Epithelial cell of proximal tubule (primary cell): ENCODE results near the gene PELI2. TPM values are rescaled to one million over a fixed set of nuclear protein-coding genes. Genes with fewer than 3 reads are reported as not detected.

Experiments
- DNase-seq: peaks from one replicate; pipeline ENCODE4 v3.0.0-alpha.2; 2011; ENCODE audit warnings: low read depth
- H3K4me3 ChIP-seq: 2 replicates; pipeline ENCODE4 v1.5.1; 2011; ENCODE audit warnings: low read depth, mild to moderate bottlenecking, low read length
- CTCF ChIP-seq: conservative IDR thresholded peaks from 2 replicates; pipeline ENCODE4 v1.5.1; 2012; ENCODE audit warnings: low read depth, mild to moderate bottlenecking, low read length
- total RNA-seq: library from RNA; depleted of rRNA; stranded (reverse); fragments of >200 nt; gene quantifications from 2 replicates; pipeline ENCODE4 v1.2.3, GENCODE V29; 2015

PELI2 gene
- total RNA-seq, 1 donor from 2014 or later = 6.6 TPM

GRCh38 chr14:56292970-56293369 lies 174.8 kb downstream of the PELI2 start:
- TF ChIP-seq CTCF = no peak
- H3K4me3 ChIP-seq = no peak overlapping the region
- no peak for DNase-seq

GRCh38 chr14:56293506-56293905 lies 175.3 kb downstream of the PELI2 start:
- no peak for TF ChIP-seq CTCF
- no peak overlapping the region for H3K4me3 ChIP-seq
- no peak for DNase-seq

GRCh38 chr14:56294128-56294527 lies 175.9 kb downstream of the PELI2 start:
- DNase-seq = no peak

GRCh38 chr14:56295743-56296142 lies 177.5 kb downstream of the PELI2 start:
- no peak overlapping the region for H3K4me3 ChIP-seq
- no peak for TF ChIP-seq CTCF
- DNase-seq = no peak

More at GRCh38 chr14:56294128-56294527, 175.9 kb downstream of the PELI2 start:
- H3K4me3 ChIP-seq = no peak overlapping the region
- peak; percentile 45 for TF ChIP-seq CTCF

GRCh38 chr14:56297449-56297848 lies 179.2 kb downstream of the PELI2 start:
- DNase-seq = no peak
- TF ChIP-seq CTCF = no peak
- no peak overlapping the region for H3K4me3 ChIP-seq

- no peak overlapping the region for H3K4me3 ChIP-seq
- DNase-seq = no peak
- peak; percentile 13 for TF ChIP-seq CTCF
Observed at GRCh38 chr14:56299306-56299984, 181.2 kb downstream of the PELI2 start.

- DNase-seq = peak; percentile 25
- no peak overlapping the region for H3K4me3 ChIP-seq
Observed at GRCh38 chr14:56300495-56300894, 182.3 kb downstream of the PELI2 start.

More at GRCh38 chr14:56300495-56300894, 182.3 kb downstream of the PELI2 start:
- no peak for TF ChIP-seq CTCF
